AG10803 (cell line): Measurements from ENCODE around the gene BID.
A peak's percentile ranks its signal among the peaks of the same experiment; 100 is the strongest.

Source experiments
- DNase-seq: peaks from one replicate; pipeline ENCODE4 v3.0.0; 2010; ENCODE audit warnings: low read depth
- H3K4me3 ChIP-seq: 2 replicates; pipeline ENCODE4 v1.5.1; 2011; ENCODE audit warnings: mild to moderate bottlenecking, low read length, control low read depth
- CTCF ChIP-seq: conservative IDR thresholded peaks from 2 replicates; pipeline ENCODE4 v1.5.1; 2011; ENCODE audit warnings: mild to moderate bottlenecking, low read length, control low read depth, inconsistent platforms

The BID gene

GRCh38 chr22:17773606-17774205, 563 bp downstream of the BID start:
- peak overlapping the region; percentile 68 for H3K4me3 ChIP-seq
- TF ChIP-seq CTCF: no peak
- DNase-seq: no peak

- peak; percentile 45 for DNase-seq
- peak overlapping the region; percentile 68 for H3K4me3 ChIP-seq
- no peak for TF ChIP-seq CTCF
Observed at GRCh38 chr22:17772958-17773605, 1.2 kb downstream of the BID start.

- no peak for TF ChIP-seq CTCF
- DNase-seq: no peak
- peak overlapping the region; percentile 68 for H3K4me3 ChIP-seq
Observed at GRCh38 chr22:17772249-17772957, 1.9 kb downstream of the BID start.

GRCh38 chr22:17770180-17771077, 3.8 kb downstream of the BID start:
- no peak for DNase-seq
- no peak overlapping the region for H3K4me3 ChIP-seq
- TF ChIP-seq CTCF: no peak

- no peak for DNase-seq
- TF ChIP-seq CTCF: no peak
- H3K4me3 ChIP-seq: no peak overlapping the region
Observed at GRCh38 chr22:17769716-17770082, 4.6 kb downstream of the BID start.

GRCh38 chr22:17769013-17769715, 5.1 kb downstream of the BID start:
- DNase-seq: no peak
- no peak overlapping the region for H3K4me3 ChIP-seq
- no peak for TF ChIP-seq CTCF
